ENCODE results near the gene DCLK1. TPM values are rescaled to one million over a fixed set of nuclear protein-coding genes. Genes with fewer than 3 reads are reported as not detected.
A peak's percentile ranks its signal among the peaks of the same experiment; 100 is the strongest.
"Not testable (repeated sequence)": the region's sequence is repeated elsewhere in the genome, so short reads cannot be mapped to it uniquely, and the experiment has no call there.

DCLK1 gene
- total and polyA plus RNA-seq, 2 donors (not counting 1 experiment from before 2014, with no cell fraction given) = 0.56 to 6.3 TPM

DNA sequence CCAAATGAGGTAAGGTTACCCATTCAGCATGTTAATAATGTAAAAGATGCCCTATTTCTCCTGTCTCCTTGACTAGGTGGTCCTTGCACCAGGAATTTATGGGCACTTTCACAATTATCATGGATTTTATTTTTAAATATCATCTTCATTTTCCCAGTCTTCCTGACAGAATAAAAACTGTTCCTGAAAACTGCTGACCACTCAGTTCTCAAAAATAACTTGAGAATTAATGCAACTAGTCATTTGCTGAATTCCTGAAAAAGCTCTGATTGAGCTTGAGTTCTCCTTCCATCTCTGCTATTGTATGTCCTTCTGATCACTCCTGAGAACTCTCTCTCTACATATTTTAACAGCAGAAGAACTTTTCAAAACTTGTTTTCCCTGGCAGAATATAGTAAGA, 55.0 kb downstream of the DCLK1 start:
- H3K4me3 ChIP-seq (replicated peaks in 1 of 4; ENCODE audit: control extremely low read depth in 1 of 4, insufficient read depth in 1 of 4, low read depth in 3 of 4, low read length in 4 of 4) = no peak overlapping the region
- no peak for DNase-seq (ENCODE audit: low read depth in 2 of 2)
- H3K27ac ChIP-seq (ENCODE audit: insufficient read depth, low read length) = no peak overlapping the region
- no peaks in the 10 kb centered on the region for H3K27me3 ChIP-seq (ENCODE audit: control insufficient read depth, insufficient read depth, low read length)
- H3K9ac ChIP-seq (ENCODE audit: insufficient read depth, low read length) = no peak overlapping the region
- TF ChIP-seq EZH2 (IDR thresholded peaks at IDR 0.05; ENCODE audit: low read length, missing control alignments) = no peak
- TF ChIP-seq, protein P1, sequence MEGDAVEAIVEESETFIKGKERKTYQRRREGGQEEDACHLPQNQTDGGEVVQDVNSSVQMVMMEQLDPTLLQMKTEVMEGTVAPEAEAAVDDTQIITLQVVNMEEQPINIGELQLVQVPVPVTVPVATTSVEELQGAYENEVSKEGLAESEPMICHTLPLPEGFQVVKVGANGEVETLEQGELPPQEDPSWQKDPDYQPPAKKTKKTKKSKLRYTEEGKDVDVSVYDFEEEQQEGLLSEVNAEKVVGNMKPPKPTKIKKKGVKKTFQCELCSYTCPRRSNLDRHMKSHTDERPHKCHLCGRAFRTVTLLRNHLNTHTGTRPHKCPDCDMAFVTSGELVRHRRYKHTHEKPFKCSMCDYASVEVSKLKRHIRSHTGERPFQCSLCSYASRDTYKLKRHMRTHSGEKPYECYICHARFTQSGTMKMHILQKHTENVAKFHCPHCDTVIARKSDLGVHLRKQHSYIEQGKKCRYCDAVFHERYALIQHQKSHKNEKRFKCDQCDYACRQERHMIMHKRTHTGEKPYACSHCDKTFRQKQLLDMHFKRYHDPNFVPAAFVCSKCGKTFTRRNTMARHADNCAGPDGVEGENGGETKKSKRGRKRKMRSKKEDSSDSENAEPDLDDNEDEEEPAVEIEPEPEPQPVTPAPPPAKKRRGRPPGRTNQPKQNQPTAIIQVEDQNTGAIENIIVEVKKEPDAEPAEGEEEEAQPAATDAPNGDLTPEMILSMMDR (conservative IDR thresholded peaks at IDR 0.05 in 1 of 2, IDR thresholded peaks at IDR 0.05 in 1 of 2; ENCODE audit: low read depth in 1 of 2, low read length in 2 of 2) = no peak
- H3K4me1 ChIP-seq (ENCODE audit: control insufficient read depth, extremely low read depth, insufficient read depth, low read length) = no peaks in the 10 kb centered on the region
- no peaks in the 10 kb centered on the region for H4K20me1 ChIP-seq (ENCODE audit: control insufficient read depth, extremely low read depth, insufficient read depth, low read length)
- H3K9me3 ChIP-seq (ENCODE audit: control insufficient read depth, insufficient read depth, low read depth, low read length) = no peaks in the 10 kb centered on the region
- no peaks in the 10 kb centered on the region for H3K36me3 ChIP-seq (ENCODE audit: control insufficient read depth, insufficient read depth, low read length)
- no peaks in the 10 kb centered on the region for H3K79me2 ChIP-seq (ENCODE audit: control insufficient read depth, insufficient read depth, low read length)
- H2AFZ ChIP-seq (ENCODE audit: low read length) = no peak overlapping the region
- no peak overlapping the region for H3K4me2 ChIP-seq (ENCODE audit: extremely low read depth, insufficient read depth, low read length)

DNA sequence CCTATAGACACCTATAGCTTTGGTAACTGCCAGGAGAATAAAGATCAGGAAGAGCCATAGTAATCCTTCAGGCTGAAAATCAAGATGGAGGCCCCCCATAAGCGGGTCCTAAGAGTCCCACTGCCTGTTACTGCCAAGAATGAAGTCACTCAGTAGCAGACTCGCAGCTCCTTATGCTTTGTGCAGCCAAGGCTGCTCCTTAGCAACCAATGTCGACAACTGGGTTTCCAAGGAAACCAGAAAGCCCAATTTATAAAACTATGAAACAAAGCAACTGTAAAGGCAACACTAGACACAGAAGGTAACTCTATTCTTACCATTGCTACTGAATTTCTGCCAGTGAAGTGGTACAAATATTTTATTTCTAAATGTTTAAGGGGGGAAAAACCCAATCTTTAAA, 56.5 kb downstream of the DCLK1 start:
- no peaks in the 10 kb centered on the region for H3K9me3 ChIP-seq (ENCODE audit: control insufficient read depth, insufficient read depth, low read depth, low read length)
- H3K4me2 ChIP-seq (ENCODE audit: extremely low read depth, insufficient read depth, low read length) = no peak overlapping the region
- no peak overlapping the region for H3K27ac ChIP-seq (ENCODE audit: insufficient read depth, low read length)
- H3K27me3 ChIP-seq (ENCODE audit: control insufficient read depth, insufficient read depth, low read length) = no peaks in the 10 kb centered on the region
- no peaks in the 10 kb centered on the region for H4K20me1 ChIP-seq (ENCODE audit: control insufficient read depth, extremely low read depth, insufficient read depth, low read length)
- DNase-seq (ENCODE audit: low read depth in 2 of 2) = peak in 1 of 2 donors; percentile 8
- H3K79me2 ChIP-seq (ENCODE audit: control insufficient read depth, insufficient read depth, low read length) = no peaks in the 10 kb centered on the region
- H3K4me1 ChIP-seq (ENCODE audit: control insufficient read depth, extremely low read depth, insufficient read depth, low read length) = no peaks in the 10 kb centered on the region
- no peak overlapping the region for H2AFZ ChIP-seq (ENCODE audit: low read length)
- TF ChIP-seq EZH2 (IDR thresholded peaks at IDR 0.05; ENCODE audit: low read length, missing control alignments) = no peak
- no peak overlapping the region for H3K9ac ChIP-seq (ENCODE audit: insufficient read depth, low read length)
- no peak overlapping the region for H3K4me3 ChIP-seq (replicated peaks in 1 of 4; ENCODE audit: control extremely low read depth in 1 of 4, insufficient read depth in 1 of 4, low read depth in 3 of 4, low read length in 4 of 4)
- no peaks in the 10 kb centered on the region for H3K36me3 ChIP-seq (ENCODE audit: control insufficient read depth, insufficient read depth, low read length)

DNA sequence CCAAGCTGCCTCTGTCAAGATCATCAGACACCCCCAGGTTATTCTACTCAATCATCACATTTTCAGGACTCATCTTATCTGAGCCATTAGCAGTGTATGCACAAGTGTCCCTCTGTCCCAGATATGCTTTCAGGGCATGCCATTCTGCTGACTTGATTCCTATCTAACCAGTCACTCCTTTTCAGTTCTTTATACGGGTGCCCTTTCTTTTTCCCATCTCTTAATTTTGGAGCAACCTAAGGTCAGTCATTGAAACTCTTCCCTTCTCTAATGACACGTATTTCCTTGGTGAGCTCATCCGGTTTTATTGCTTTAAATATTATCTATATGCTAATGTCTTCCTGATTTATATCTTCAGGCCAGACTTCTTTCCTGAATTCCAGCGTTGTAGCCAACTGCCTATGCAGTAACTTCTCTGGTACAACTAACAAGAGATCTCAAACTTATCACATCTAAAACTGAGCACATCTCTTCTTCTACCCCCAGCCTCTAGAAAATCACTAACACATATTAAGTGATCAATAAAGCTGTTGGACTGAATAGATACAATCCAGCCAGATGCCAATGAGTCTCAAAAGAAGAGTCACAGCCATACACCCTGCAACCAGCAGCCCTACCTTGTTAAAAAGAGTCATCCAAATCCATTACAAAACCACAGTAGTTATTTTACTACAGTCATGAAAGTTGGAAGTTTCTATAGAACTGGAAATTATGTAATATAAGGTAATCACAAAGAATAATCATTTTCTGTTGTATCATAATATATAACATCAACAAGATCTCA, 58.8 kb downstream of the DCLK1 start:
- no peak for TF ChIP-seq EZH2 (IDR thresholded peaks at IDR 0.05; ENCODE audit: low read length, missing control alignments)
- TF ChIP-seq, protein P1 (conservative IDR thresholded peaks at IDR 0.05 in 1 of 2, IDR thresholded peaks at IDR 0.05 in 1 of 2; ENCODE audit: low read depth in 1 of 2, low read length in 2 of 2) = no peak
- no peak overlapping the region for H3K9ac ChIP-seq (ENCODE audit: insufficient read depth, low read length)
- H3K27me3 ChIP-seq (ENCODE audit: control insufficient read depth, insufficient read depth, low read length) = no peaks in the 10 kb centered on the region
- DNase-seq (ENCODE audit: low read depth in 2 of 2) = no peak
- no peaks in the 10 kb centered on the region for H3K79me2 ChIP-seq (ENCODE audit: control insufficient read depth, insufficient read depth, low read length)
- H3K4me1 ChIP-seq (ENCODE audit: control insufficient read depth, extremely low read depth, insufficient read depth, low read length) = no peaks in the 10 kb centered on the region
- no peak overlapping the region for H3K4me3 ChIP-seq (replicated peaks in 1 of 4; ENCODE audit: control extremely low read depth in 1 of 4, insufficient read depth in 1 of 4, low read depth in 3 of 4, low read length in 4 of 4)
- no peak overlapping the region for H3K4me2 ChIP-seq (ENCODE audit: extremely low read depth, insufficient read depth, low read length)
- H4K20me1 ChIP-seq (ENCODE audit: control insufficient read depth, extremely low read depth, insufficient read depth, low read length) = no peaks in the 10 kb centered on the region
- no peaks in the 10 kb centered on the region for H3K36me3 ChIP-seq (ENCODE audit: control insufficient read depth, insufficient read depth, low read length)
- no peak overlapping the region for H3K27ac ChIP-seq (ENCODE audit: insufficient read depth, low read length)
- no peak overlapping the region for H2AFZ ChIP-seq (ENCODE audit: low read length)
- H3K9me3 ChIP-seq (ENCODE audit: control insufficient read depth, insufficient read depth, low read depth, low read length) = no peaks in the 10 kb centered on the region

DNA sequence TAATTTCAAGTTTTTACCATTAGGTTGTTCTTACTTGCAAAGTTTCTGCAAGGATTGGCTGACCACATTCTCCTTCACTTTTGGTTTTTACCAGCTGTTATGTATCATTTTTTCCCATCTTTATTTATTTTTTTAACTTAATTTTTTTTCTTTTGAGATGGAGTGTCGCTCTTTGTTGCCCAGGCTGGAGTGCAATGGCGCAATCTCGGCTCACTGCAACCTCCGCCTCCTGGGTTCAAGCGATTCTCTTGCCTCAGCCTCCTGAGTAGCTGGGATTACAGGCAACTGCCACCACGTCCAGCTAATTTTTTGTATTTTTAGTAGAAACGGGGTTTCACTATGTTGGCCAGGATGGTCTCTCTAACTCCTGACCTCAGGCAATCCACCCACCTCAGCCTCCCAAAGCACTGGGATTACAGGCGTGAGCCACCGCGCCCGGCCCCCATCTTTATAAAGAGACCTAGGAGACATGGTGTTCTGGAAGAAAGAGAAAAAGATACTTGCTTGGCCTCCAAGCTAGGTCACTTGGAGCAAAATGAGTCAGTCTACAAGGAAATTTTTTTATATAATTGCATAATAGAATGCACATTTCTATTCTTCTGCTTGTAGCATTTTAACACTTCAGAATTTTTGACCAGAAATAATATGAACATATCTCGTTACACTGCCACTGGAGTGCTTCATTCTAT, 60.5 kb downstream of the DCLK1 start:
- H4K20me1 ChIP-seq (ENCODE audit: control insufficient read depth, extremely low read depth, insufficient read depth, low read length); H3K4me1 ChIP-seq (ENCODE audit: control insufficient read depth, extremely low read depth, insufficient read depth, low read length); H3K27ac ChIP-seq (ENCODE audit: insufficient read depth, low read length); H3K9me3 ChIP-seq (ENCODE audit: control insufficient read depth, insufficient read depth, low read depth, low read length); H3K9ac ChIP-seq (ENCODE audit: insufficient read depth, low read length); H3K4me2 ChIP-seq (ENCODE audit: extremely low read depth, insufficient read depth, low read length); H3K4me3 ChIP-seq (replicated peaks in 1 of 4; ENCODE audit: control extremely low read depth in 1 of 4, insufficient read depth in 1 of 4, low read depth in 3 of 4, low read length in 4 of 4); H2AFZ ChIP-seq (ENCODE audit: low read length); H3K79me2 ChIP-seq (ENCODE audit: control insufficient read depth, insufficient read depth, low read length); H3K36me3 ChIP-seq (ENCODE audit: control insufficient read depth, insufficient read depth, low read length); H3K27me3 ChIP-seq (ENCODE audit: control insufficient read depth, insufficient read depth, low read length); DNase-seq (ENCODE audit: low read depth in 2 of 2): not testable (repeated sequence)
